ENCODE data around the gene CGB5.

CGB5 gene

GRCh38 chr19:49085020-49085867 is 41.6 kb downstream of the CGB5 start, which contains the start of gene SNRNP70 (continued):
- TF ChIP-seq ZSCAN30 (tag by site-specific recombination; IDR thresholded peaks at IDR 0.05), result peak; percentile 89
- peak; percentile 99 for TF ChIP-seq ZFP69B (tag by site-specific recombination; IDR thresholded peaks at IDR 0.05)
- TF ChIP-seq ZNF354C (tag by site-specific recombination; IDR thresholded peaks at IDR 0.05; ENCODE audit: borderline replicate concordance, low read depth), result no peak
- no peak for TF ChIP-seq ZNF549 (tag by site-specific recombination; IDR thresholded peaks at IDR 0.05)
- no peak for TF ChIP-seq ZBTB49 (tag by site-specific recombination; IDR thresholded peaks at IDR 0.05; ENCODE audit: low read depth)
- no peak for TF ChIP-seq ZNF174 (tag by site-specific recombination; IDR thresholded peaks at IDR 0.05)
- no peak for TF ChIP-seq TCF7L2 (IDR thresholded peaks at IDR 0.05; ENCODE audit: borderline replicate concordance, low read depth, low read length)
- TF ChIP-seq ZBTB17 (tag by site-specific recombination; IDR thresholded peaks at IDR 0.05), result peak; percentile 94
- no peak for TF ChIP-seq ELK4 (IDR thresholded peaks at IDR 0.05; ENCODE audit: borderline replicate concordance, low read depth, low read length)
- TF ChIP-seq ZNF133 (tag by site-specific recombination; IDR thresholded peaks at IDR 0.05), result no peak
- no peak for TF ChIP-seq MYNN (tag by site-specific recombination; IDR thresholded peaks at IDR 0.05; ENCODE audit: borderline replicate concordance)
- peak; percentile 86 for TF ChIP-seq ZIC2 (tag by site-specific recombination; IDR thresholded peaks at IDR 0.05)
- TF ChIP-seq ZNF248 (tag by site-specific recombination; IDR thresholded peaks at IDR 0.05), result no peak
- no peak for TF ChIP-seq ZNF426 (tag by site-specific recombination; IDR thresholded peaks at IDR 0.05)
- no peak for TF ChIP-seq ZNF202 (tag by site-specific recombination; IDR thresholded peaks at IDR 0.05; ENCODE audit: borderline replicate concordance)
- TF ChIP-seq SP7 (tag by site-specific recombination; IDR thresholded peaks at IDR 0.05), result peak; percentile 75
- peak; percentile 95 for TF ChIP-seq SP3 (tag by site-specific recombination; IDR thresholded peaks at IDR 0.05)
- no peak for TF ChIP-seq ZNF544 (tag by site-specific recombination; IDR thresholded peaks at IDR 0.05)
- no peak for TF ChIP-seq ZNF140 (tag by site-specific recombination; IDR thresholded peaks at IDR 0.05)
- no peak for TF ChIP-seq ZNF658 (tag by site-specific recombination; IDR thresholded peaks at IDR 0.05)
- no peak for TF ChIP-seq ZNF548 (tag by site-specific recombination; IDR thresholded peaks at IDR 0.05)
- TF ChIP-seq REST (tag by site-specific recombination; IDR thresholded peaks at IDR 0.05), result no peak; the same call in 1 of the 2 replicates
- no peak for TF ChIP-seq ZFP3 (tag by site-specific recombination; IDR thresholded peaks at IDR 0.05; ENCODE audit: low read depth)
- peak; percentile 78; the same call in 1 of the 2 replicates for TF ChIP-seq KLF10 (tag by site-specific recombination; IDR thresholded peaks at IDR 0.05)
- no peak; the same call in 1 of the 2 replicates for TF ChIP-seq YY1 (tag by site-specific recombination; IDR thresholded peaks at IDR 0.05)
- TF ChIP-seq ZNF555 (tag by site-specific recombination; conservative IDR thresholded peaks at IDR 0.05), result no peak
- no peak for TF ChIP-seq ZNF132 (tag by site-specific recombination; IDR thresholded peaks at IDR 0.05; ENCODE audit: borderline replicate concordance)
- 0 out of 2 replicates have a peak, but pooled peaks have one; percentile 36 for TF ChIP-seq ZNF423 (tag by site-specific recombination; IDR thresholded peaks at IDR 0.05)
- no peak for TF ChIP-seq ZNF776 (tag by site-specific recombination; IDR thresholded peaks at IDR 0.05; ENCODE audit: borderline replicate concordance)
- TF ChIP-seq ZNF768 (tag by site-specific recombination; IDR thresholded peaks at IDR 0.05), result no peak; the same call in 1 of the 2 replicates
- no peak for TF ChIP-seq ZNF624 (tag by site-specific recombination; IDR thresholded peaks at IDR 0.05)
- TF ChIP-seq ZNF239 (tag by site-specific recombination; IDR thresholded peaks at IDR 0.05), result 0 out of 2 replicates have a peak, but pooled peaks have one; percentile 76
- TF ChIP-seq ZNF23 (tag by site-specific recombination; IDR thresholded peaks at IDR 0.05; ENCODE audit: borderline replicate concordance), result peak; percentile 53; the same call in 1 of the 2 replicates
- TF ChIP-seq SALL2 (tag by site-specific recombination; IDR thresholded peaks at IDR 0.05; ENCODE audit: borderline replicate concordance), result no peak
- no peak for TF ChIP-seq ZNF670 (tag by site-specific recombination; IDR thresholded peaks at IDR 0.05; ENCODE audit: low read depth)
